Lung (tissue), 12 donors: ENCODE results near the gene KPTN. TPM values are rescaled to one million over a fixed set of nuclear protein-coding genes. Genes with fewer than 3 reads are reported as not detected.

Experiments
- ATAC-seq: fragments of 200-7000 bp; cut with Tn5 transposase; one replicate; pipeline ENCODE4 v1.9.1; 2020; ENCODE audit warnings: moderate number of reproducible peaks; ENCODE audit not compliant: insufficient read depth, low FRiP score
- DNase-seq, 3 donors: peaks; one replicate each; pipeline ENCODE4 v3.0.0-alpha.2; 2013 to 2017
- H3K27ac ChIP-seq, 2 donors: one replicate each; pipeline ENCODE4 v1.5.1; 2013; ENCODE audit warnings: mild to moderate bottlenecking in 2 of 2, moderate library complexity in 2 of 2, control low read depth in 1 of 2, inconsistent platforms in 1 of 2, low read depth in 1 of 2, low read length in 1 of 2
- H3K27me3 ChIP-seq, 3 donors: one replicate each; pipeline ENCODE4 v1.5.1; 2013; ENCODE audit warnings: low read length in 2 of 3; ENCODE audit not compliant: control insufficient read depth in 3 of 3, insufficient read depth in 3 of 3
- H3K36me3 ChIP-seq, 4 donors: one replicate each; pipeline ENCODE4 v1.5.1; 2013; ENCODE audit warnings: low read length in 4 of 4, mild to moderate bottlenecking in 1 of 4, moderate library complexity in 1 of 4; ENCODE audit not compliant: control insufficient read depth in 4 of 4, insufficient read depth in 4 of 4
- H3K4me1 ChIP-seq, 5 donors: one replicate each; pipeline ENCODE4 v1.5.1; 2013; ENCODE audit warnings: low read length in 5 of 5, mild to moderate bottlenecking in 2 of 5, moderate library complexity in 1 of 5; ENCODE audit not compliant: control insufficient read depth in 5 of 5, insufficient read depth in 5 of 5
- H3K4me3 ChIP-seq: one replicate; pipeline ENCODE4 v1.5.1; 2013; ENCODE audit warnings: mild to moderate bottlenecking, control low read depth, moderate library complexity
- H3K9ac ChIP-seq, 2 donors: one replicate each; pipeline ENCODE4 v1.5.1; 2013; ENCODE audit warnings: low read length in 2 of 2, control low read depth in 1 of 2; ENCODE audit not compliant: insufficient read depth in 1 of 2
- H3K9me3 ChIP-seq, 4 donors: one replicate each; pipeline ENCODE4 v1.5.1; 2013; ENCODE audit warnings: low read length in 3 of 4, mild to moderate bottlenecking in 1 of 4, moderate library complexity in 1 of 4; ENCODE audit not compliant: control insufficient read depth in 4 of 4, insufficient read depth in 3 of 4
- CTCF ChIP-seq: IDR thresholded peaks from 2 replicates; pipeline ENCODE4 v1.5.1; 2012; ENCODE audit warnings: mild to moderate bottlenecking; ENCODE audit errors: control extremely low read depth, extremely low read depth
- WGBS, 2 donors: extraction: QIAGEN DNeasy Blood & Tissue Kit; methylation state at CpG; one replicate each; pipeline ENCODE4 v1.1.7; 2013; 5-methylcytosine and 5-hydroxymethylcytosine counted together
- polyA plus RNA-seq, 2 donors: library from polyadenylated mRNA; stranded (reverse); fragments of 200-250 nt; gene quantifications; one replicate each; pipeline ENCODE4 v1.2.1, GENCODE V29; 2013
- total RNA-seq, 2 donors: library from RNA; depleted of rRNA in 1 of 2; stranded (reverse); fragments of >200 nt in 1 of 2; gene quantifications; one replicate each; pipeline ENCODE4 v1.2.1, GENCODE V29; 2014 to 2021
- donor health status: control.
- donor health status: control.
- donor health status: Bipolar disorder and iron deficiency.
- donor health status: healthy.
- donor health status: DM: yes; HTN: yes; CAD: no.

Gene KPTN
- total and polyA plus RNA-seq, 4 donors: 4.6 to 15.7 (median 12.9) TPM

- ATAC-seq: no peak
- Histone ChIP-seq H3K27ac (no peak overlapping the region), H3K4me3 (no peak overlapping the region), H3K36me3 (no peaks in the 10 kb centered on the region), H3K9me3 (peaks cover 0 to 2% (median 0%) of the 10 kb centered on the region in 4 donors), H3K9ac (no peak overlapping the region), H3K27me3 (peaks cover 7 to 24% (median 13%) of the 10 kb centered on the region in 3 donors), H3K4me1 (peaks cover 0 to 12% (median 3%) of the 10 kb centered on the region in 5 donors)
- no peak for DNase-seq
- 29 to 34% methylated on average over 13 of the region's 13 CpGs for WGBS, 2 donors
- no peak for TF ChIP-seq CTCF
Measured at GRCh38 chr19:47470447-47471195, 13.4 kb downstream of the KPTN start.

- 17 to 22% methylated on average over 12 of the region's 12 CpGs for WGBS, 2 donors
- peaks cover 0 to 12% (median 3%) of the 10 kb centered on the region in 5 donors for H3K4me1 ChIP-seq
- no peak overlapping the region for H3K4me3 ChIP-seq
- TF ChIP-seq CTCF: no peak
- peaks cover 0 to 2% (median 0%) of the 10 kb centered on the region in 4 donors for H3K9me3 ChIP-seq
- no peak overlapping the region for H3K27ac ChIP-seq
- H3K9ac ChIP-seq: no peak overlapping the region
- peaks cover 7 to 32% (median 13%) of the 10 kb centered on the region in 3 donors for H3K27me3 ChIP-seq
- no peaks in the 10 kb centered on the region for H3K36me3 ChIP-seq
- DNase-seq (no peak), ATAC-seq (no peak)
Measured at GRCh38 chr19:47469719-47470118, 14.3 kb downstream of the KPTN start.

GRCh38 chr19:47469363-47469700, 14.7 kb downstream of the KPTN start:
- Histone ChIP-seq H3K27ac (no peak overlapping the region), H3K9me3 (peaks cover 0 to 2% (median 0%) of the 10 kb centered on the region in 4 donors), H3K4me1 (peaks cover 0 to 12% (median 3%) of the 10 kb centered on the region in 5 donors), H3K4me3 (no peak overlapping the region), H3K9ac (no peak overlapping the region), H3K27me3 (peaks cover 7 to 32% (median 13%) of the 10 kb centered on the region in 3 donors), H3K36me3 (no peaks in the 10 kb centered on the region)
- TF ChIP-seq CTCF: no peak
- DNase-seq (no peak), ATAC-seq (no peak)
- WGBS, 2 donors: 22% methylated on average over 6 of the region's 6 CpGs
